ENCODE results near the gene REC114.
"Not testable (repeated sequence)": the region's sequence is repeated elsewhere in the genome, so short reads cannot be mapped to it uniquely, and the experiment has no call there.

The REC114 gene

DNA sequence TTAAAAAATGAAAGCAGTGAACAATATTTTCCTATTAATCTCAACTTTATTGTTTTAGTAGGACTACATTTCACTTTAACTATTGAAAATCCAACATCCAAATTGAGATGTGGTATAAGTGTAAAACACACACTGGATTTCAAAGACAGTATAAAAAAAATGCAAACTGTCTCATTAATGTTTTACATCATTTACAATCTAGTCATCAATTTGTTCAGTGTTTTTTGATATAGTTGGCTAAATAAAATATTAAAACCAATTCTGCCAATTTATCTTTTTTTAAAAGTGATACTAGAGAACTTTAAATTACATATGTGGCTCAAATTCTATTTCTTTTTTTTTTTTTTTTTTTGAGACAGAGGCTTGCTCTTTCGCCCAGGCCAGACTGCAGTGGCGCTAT lies 95.2 kb downstream of the REC114 start:
- no peak for DNase-seq

- no peak for DNase-seq
Measured at GRCh38 chr15:73538563-73539211, 95.7 kb downstream of the REC114 start.

DNA sequence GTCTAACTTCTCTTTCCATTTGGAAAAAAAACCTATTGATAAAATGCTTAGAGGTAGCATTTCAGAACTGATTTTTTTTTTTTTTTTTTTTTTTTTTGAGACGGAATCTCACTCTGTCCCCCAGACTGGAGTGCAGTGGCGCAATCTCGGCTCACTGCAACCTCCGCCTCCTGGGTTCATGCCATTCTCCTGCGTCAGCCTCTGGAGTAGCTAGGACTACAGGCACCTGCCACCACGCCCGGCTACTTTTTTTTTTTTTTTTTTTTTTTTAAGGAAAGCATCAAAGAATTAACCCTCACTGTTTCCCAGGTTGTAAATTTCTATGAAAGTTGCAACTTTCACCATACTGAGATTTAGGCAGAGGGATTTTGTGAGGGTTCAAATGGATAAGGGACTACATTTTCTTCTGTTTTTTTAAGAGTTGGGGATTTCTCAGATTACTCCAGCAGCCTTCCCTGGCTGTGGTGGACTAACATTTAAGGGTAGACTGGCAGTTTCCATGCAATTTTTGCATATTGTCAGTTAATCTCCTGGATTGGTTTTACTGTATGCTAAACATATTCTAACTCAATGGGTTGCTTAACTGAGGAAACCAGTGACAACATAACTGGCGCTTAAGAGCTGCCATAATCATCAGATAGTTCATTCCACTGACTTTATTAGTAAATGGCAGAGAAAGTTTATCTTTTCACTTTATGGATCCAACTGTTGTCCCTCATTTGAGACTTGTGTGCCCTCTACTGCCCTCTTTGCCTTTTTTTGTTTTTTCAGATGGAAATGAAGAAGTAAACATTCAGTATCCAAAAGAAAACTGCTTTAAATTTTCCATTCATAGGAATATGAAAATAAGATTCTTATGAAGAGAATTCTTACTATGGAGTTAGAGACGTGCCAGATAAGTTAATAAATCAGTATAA lies 96.5 kb downstream of the REC114 start:
- no peak for DNase-seq

DNA sequence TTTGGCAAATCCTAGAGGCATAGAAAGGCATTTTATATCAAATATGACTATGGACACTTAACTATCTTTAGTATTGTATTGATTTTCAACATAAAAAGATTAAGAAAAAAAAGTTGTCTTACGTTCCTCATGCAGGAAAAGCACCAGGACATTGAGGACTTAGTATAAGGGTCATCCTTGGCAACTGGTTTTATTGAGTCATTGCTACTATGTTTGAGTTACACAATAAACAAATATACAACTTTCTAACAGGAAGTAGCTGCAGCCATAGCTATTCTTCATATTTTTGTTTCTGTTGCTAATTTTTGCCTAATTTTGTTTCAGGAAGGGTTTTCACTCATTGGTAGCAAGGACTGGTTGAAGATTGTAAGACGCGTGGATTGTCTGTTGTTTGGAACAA lies 97.2 kb downstream of the REC114 start:
- no peak for DNase-seq

- DNase-seq, result no peak
Measured at GRCh38 chr15:73541479-73541878, 98.5 kb downstream of the REC114 start.

DNA sequence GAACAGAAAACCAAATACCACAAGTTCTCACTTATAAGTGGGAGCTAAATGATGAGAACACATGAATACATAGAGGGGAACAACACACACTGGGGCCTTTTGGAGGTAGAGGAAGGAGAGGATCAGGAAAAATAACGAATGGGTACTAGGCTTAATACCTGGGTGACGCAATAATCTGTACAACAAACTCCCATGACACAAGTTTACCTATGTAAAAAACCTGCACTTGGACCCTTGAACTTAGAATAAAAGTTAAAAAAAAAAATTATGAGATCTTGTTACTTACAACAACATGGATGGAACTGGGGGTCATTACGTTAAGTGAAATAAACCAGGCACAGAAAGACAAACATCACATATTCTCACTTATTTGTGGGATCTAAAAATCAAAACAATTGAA lies 106.0 kb downstream of the REC114 start:
- not testable (repeated sequence) for DNase-seq

DNA sequence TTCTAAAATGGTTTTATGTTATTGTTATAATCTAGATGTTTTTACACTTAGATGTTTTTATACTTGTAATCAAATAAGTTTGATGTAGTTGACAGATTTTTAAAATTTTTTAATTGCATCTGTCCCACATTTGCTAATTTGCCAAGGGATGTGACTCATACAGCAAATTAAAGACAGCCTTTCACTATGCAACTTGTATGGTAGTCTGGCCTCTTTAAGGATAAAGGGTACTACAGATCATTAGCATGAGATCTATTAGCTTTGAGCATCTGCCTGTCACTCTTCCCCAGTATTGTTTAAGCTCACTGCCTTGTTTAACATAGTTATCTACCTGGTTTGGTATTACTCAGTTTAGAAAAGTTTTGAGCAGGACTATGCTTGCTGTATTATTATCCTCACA lies 107.2 kb downstream of the REC114 start:
- no peak for DNase-seq

DNA sequence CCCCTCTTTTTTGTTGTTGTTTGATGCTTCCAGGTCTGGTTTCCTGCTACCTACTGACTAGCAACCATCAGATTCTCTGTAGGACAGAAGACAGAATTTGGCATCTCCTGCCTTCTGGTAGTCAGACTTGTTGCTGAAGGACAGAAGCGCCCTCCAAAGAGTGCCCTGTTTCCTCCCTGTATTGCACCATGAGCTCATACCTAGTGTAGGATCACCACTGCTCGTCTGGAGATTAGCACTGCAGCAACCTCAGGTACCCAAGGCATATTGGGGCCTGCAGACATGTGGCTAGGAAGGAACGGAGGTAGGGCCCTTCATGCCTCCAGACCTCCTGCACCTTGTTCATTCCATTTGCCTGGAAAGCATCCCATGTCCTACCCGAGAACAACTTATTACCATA lies 112.1 kb downstream of the REC114 start:
- no peak for DNase-seq

DNA sequence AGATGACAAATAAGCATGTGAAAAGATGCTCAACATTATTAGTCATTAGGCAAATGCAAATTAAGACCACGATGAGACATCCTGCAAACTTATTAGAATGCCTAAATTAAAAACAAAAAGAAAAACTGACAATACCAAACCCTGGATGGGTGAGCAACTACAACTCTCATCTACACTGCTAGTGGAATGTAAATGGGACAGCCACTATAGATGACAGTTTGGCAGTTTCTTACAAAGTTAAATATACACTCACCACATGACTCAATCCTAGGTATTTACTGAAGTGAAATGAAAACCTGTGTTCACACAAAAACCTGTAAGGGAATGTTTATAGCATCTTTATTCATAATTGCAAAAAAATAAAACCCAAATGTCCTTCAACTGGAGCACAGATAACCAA lies 115.6 kb downstream of the REC114 start:
- no peak for DNase-seq

DNA sequence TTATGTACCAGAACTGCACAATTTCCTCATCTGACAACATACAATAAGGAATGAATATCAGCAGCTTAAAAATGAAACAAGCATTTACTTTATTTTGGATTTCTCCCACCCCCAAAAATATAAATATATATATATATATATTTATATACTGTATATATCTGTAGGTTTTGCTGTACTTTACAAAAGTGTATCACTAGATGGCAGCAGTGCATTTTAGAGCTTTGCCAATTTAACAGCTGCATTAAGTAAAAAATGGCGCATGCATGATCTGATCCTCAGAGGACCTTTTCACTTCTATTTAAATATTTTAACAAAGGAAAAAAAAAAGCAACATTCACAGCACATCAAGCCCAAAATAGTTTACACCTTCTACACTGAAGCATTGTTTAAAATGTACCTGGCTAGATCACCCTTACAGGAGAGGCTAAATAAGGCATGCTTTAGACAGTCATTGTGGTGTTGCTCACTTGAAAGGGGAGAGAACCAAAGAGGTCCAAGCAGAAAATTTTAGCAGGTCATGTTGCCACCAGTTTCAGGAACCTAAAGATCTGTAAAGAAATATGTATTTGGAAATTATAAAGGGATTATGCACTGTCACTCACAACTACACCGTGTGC lies 117.6 kb downstream of the REC114 start:
- no peak for DNase-seq

DNA sequence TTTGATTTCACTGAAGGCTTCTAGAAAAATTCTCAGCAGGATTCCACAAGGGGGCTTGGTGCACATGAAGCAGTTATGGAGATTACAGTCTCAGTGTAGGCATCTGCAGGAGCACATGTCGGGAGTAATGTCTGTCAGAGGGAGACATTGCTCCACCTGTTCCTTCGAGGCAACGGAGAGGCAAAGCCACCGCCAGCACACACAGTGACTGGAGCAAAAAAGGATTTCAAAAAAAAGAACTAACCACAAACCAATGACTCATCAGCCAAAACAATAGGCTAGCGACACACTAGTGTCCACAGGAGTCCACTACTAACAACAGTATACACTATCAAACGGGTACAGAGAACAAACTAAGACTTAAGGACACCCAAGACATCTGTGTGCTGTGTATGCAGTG lies 121.3 kb downstream of the REC114 start:
- no peak for DNase-seq

DNA sequence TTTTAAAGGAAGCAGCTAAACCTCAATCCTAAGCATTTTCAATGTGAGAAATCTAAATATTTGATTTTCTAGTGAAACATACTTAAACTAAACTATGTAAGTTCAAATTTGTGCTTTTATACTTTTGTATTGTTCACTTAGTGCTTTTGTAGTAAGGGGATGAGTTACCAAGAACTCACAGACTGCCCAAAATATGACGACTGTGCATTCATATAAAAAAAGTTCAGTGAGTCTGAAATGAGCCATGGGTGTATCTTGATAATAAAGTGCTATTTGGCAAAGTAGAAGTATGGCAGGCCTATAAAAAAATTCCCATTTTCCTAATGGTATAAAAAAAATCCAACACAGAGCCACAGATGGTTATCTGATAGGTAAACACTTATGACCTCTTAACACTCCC lies 124.1 kb downstream of the REC114 start:
- DNase-seq, result no peak

DNA sequence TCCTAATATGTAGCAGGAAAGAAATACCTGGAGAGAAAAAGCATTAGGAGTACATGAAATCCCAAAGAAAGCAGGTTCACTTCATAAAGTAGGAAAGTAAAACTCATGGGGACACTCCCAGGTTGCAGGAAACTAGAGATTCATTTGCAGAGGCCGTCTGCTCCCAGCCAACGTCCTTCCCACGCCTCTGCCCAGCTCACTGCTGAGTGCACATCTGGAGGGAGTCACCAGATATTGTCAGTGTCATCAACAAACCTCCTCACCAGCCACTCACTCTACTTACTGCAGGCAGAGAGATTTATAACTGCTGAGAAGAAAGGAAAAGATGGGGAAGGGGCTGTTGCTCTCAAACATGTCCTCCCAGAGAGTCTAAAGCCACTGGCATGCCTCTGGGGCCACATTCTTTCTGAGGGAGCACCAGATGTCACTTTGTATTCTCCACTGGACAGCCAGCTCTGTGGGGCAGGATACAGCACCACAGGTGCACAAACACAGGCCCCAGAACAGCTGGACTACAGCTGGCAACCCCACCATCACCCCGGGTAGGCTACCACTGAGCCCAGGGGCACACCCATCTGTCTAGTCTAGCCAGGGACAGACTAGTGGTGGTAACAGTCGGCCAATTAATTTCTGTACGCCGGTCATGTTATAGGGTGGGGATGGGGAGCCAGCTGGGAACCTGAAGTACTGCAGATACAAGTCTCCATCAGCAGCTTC lies 125.8 kb downstream of the REC114 start:
- DNase-seq, result no peak

GRCh38 chr15:73569361-73569760 lies 126.4 kb downstream of the REC114 start:
- no peak for DNase-seq

- no peak for DNase-seq
Measured at GRCh38 chr15:73570355-73571032, 127.5 kb downstream of the REC114 start.

DNA sequence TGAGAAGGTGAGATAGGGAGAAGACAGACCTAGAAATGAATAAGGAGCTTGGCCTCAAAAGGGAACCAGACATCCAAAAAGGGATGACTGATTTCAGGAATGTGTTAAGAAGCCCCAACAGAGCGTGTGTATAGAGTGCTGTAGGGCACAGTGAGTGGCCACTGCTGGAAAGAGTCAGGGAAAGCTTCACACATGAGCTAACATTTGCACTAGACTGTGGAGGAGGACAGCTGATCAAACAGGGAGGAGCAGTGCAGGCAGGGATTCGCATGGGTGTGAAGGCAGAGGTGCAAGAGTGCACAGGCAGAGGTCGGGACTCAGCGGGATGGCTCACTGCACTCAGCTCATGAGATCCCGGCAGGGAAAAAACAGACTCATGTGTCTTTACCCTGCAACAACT lies 128.4 kb downstream of the REC114 start:
- no peak for DNase-seq

- DNase-seq, result no peak
Measured at GRCh38 chr15:73572296-73572695, 129.3 kb downstream of the REC114 start.

- no peak for DNase-seq
Measured at GRCh38 chr15:73573037-73573436, 130.1 kb downstream of the REC114 start.

DNA sequence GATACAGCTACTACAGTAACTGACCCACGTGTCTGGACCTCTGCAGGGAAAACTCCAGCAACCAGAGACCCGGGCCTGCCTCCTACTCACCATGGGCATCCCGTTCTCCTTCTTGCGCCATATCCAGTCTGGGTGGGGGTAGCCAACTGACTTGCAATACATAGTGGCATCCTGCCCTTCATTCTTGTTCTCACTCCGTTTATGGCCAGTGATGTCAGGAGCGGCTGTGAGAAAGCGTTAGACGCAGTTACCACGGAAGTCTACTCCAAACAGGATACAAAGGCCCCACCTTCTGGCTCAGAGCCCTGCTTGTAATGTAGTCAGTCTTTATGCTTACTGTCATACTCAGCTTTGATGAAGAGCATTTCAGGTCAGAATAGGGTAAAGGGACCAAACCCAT lies 130.6 kb downstream of the REC114 start:
- DNase-seq, result no peak

DNA sequence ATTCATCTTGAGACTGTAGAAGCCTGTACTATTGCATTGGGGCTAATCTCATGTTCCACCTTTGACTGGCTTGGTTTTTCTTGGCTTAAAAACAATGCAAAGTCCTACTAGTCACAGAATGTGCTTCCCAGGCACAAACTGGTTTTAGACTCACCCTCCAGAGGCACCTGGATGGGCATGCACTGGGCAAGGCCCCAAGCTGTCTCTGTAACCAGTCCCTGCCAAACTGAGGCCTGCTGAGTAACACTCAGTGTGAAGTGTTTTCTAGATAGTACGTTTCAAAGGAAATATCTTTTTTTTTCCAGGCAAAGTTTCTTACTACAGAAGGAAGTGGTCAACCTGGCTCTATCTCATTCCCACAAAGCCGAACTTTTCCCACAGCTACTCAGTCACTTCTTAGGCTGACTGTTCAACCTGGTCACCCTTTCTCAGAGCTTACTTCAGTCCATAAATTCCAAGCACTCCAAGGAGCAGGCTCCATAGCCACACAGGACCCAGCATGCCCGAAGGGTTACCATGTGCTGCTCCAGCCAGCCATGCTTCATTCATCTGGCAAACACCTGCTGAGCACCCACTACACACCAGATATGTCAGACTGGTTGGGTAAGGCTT lies 132.8 kb downstream of the REC114 start:
- no peak for DNase-seq

DNA sequence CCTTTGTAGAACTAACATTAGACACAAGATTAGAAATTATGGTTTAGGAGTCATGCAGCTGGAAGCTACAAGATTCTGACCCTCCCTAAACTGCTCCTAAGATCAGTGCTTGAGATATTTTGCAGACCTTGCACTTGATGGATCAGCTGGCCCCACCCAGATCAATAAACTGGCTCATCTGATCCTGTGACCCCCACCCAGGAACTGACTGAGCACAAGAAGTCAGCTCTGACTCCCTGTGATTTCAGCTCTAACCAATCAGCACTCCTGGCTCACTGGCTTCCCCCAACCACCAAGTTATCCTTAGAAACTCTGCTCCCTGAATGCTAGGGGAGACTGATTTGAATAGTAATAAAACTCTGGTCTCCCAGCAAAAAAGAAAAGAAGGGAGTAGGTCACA lies 134.6 kb downstream of the REC114 start:
- not testable (repeated sequence) for DNase-seq

DNA sequence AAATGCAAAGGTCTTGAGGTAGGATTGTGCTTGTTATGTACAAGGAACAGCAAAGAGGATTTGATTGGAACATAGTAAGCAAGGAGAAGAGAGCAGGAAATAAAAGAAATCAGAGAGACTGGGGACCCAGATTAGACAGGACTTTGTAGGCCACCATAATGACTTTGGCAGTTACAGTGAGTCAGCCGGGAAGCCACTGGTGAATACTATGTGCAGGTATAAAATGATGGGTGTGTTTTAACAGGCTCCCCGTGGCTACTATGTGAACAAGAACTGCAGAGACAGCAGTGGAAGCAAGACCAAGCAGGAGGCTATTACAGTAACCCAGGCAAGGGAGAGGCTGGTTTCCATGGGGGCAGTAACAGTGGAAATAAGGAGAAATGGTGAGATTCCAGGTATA lies 135.1 kb downstream of the REC114 start:
- DNase-seq, result no peak
